HG02840 (cell line): ENCODE results near the gene KPRP.

Experiments used
- ATAC-seq: cut with Tn5 transposase; IDR thresholded peaks from one replicate; pipeline ENCODE4 v1.9.1; 2021; ENCODE audit warnings: mild to moderate bottlenecking, moderate library complexity, moderate number of reproducible peaks; ENCODE audit not compliant: unreplicated experiment, low FRiP score

KPRP gene

GRCh38 chr1:152757747-152758146 lies at the start of gene KPRP:
Gene KPRP (plus strand): TSS chr1:152758025. CDS start chr1:152759589, 1,564 bp downstream.
- no peak for ATAC-seq

GRCh38 chr1:152718238-152718637 lies 39.6 kb upstream of the KPRP start:
- no peak for ATAC-seq

GRCh38 chr1:152725261-152725660 lies 32.6 kb upstream of the KPRP start:
- ATAC-seq = no peak

- ATAC-seq = no peak
Observed at GRCh38 chr1:152728986-152729385, 28.8 kb upstream of the KPRP start.

- ATAC-seq = no peak
Observed at GRCh38 chr1:152735648-152736047, 22.2 kb upstream of the KPRP start.

GRCh38 chr1:152737997-152738396 lies 19.8 kb upstream of the KPRP start:
- no peak for ATAC-seq

- no peak for ATAC-seq
Observed at GRCh38 chr1:152739841-152740240, 18.0 kb upstream of the KPRP start.

- ATAC-seq = no peak
Observed at GRCh38 chr1:152741656-152742055, 16.2 kb upstream of the KPRP start.

- no peak for ATAC-seq
Observed at GRCh38 chr1:152743371-152744145, 14.3 kb upstream of the KPRP start.

- ATAC-seq = no peak
Observed at GRCh38 chr1:152745289-152745704, 12.5 kb upstream of the KPRP start.

GRCh38 chr1:152745765-152746444 lies 11.9 kb upstream of the KPRP start:
- ATAC-seq = no peak

GRCh38 chr1:152747831-152748230 lies 10.0 kb upstream of the KPRP start:
- no peak for ATAC-seq

GRCh38 chr1:152752225-152752624 lies 5.6 kb upstream of the KPRP start:
- no peak for ATAC-seq

- ATAC-seq = no peak
Observed at GRCh38 chr1:152753586-152753985, 4.2 kb upstream of the KPRP start.

GRCh38 chr1:152756872-152757271 lies 953 bp upstream of the KPRP start:
- no peak for ATAC-seq

- ATAC-seq = no peak
Observed at GRCh38 chr1:152758636-152759035, 811 bp downstream of the KPRP start.

GRCh38 chr1:152759453-152760173 lies 1.8 kb downstream of the KPRP start:
- ATAC-seq = no peak

GRCh38 chr1:152760551-152761190 lies 2.8 kb downstream of the KPRP start:
- no peak for ATAC-seq

GRCh38 chr1:152761609-152762213 lies 3.9 kb downstream of the KPRP start:
- no peak for ATAC-seq

- ATAC-seq = no peak
Observed at GRCh38 chr1:152768847-152769533, 11.2 kb downstream of the KPRP start.
